ENCODE results near the gene RPL3. TPM values are rescaled to one million over a fixed set of nuclear protein-coding genes. Genes with fewer than 3 reads are reported as not detected.
"Not testable (repeated sequence)": the region's sequence is repeated elsewhere in the genome, so short reads cannot be mapped to it uniquely, and the experiment has no call there.

Gene RPL3
- total RNA-seq, 1 donor from 2014 or later, result 1,479 TPM

- DNase-seq (ENCODE audit: low spot score in 2 of 2), result no peak
- Histone ChIP-seq H3K27me3 (no peaks in the 10 kb centered on the region), H3K36me3 (no peaks in the 10 kb centered on the region), H3K27ac (no peak overlapping the region), H3K9me3 (no peaks in the 10 kb centered on the region), H3K4me1 (no peaks in the 10 kb centered on the region), H3K4me3 (no peak overlapping the region)
- TF ChIP-seq, protein P1, sequence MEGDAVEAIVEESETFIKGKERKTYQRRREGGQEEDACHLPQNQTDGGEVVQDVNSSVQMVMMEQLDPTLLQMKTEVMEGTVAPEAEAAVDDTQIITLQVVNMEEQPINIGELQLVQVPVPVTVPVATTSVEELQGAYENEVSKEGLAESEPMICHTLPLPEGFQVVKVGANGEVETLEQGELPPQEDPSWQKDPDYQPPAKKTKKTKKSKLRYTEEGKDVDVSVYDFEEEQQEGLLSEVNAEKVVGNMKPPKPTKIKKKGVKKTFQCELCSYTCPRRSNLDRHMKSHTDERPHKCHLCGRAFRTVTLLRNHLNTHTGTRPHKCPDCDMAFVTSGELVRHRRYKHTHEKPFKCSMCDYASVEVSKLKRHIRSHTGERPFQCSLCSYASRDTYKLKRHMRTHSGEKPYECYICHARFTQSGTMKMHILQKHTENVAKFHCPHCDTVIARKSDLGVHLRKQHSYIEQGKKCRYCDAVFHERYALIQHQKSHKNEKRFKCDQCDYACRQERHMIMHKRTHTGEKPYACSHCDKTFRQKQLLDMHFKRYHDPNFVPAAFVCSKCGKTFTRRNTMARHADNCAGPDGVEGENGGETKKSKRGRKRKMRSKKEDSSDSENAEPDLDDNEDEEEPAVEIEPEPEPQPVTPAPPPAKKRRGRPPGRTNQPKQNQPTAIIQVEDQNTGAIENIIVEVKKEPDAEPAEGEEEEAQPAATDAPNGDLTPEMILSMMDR (IDR thresholded peaks at IDR 0.05), result no peak
- intact Hi-C loops (cut with DNase I), result no loop called here
Observed at GRCh38 chr22:39327995-39328754, 8.8 kb upstream of the RPL3 start.

- Histone ChIP-seq H3K4me3 (no peak overlapping the region), H3K27ac (no peak overlapping the region), H3K36me3 (no peaks in the 10 kb centered on the region), H3K9me3 (no peaks in the 10 kb centered on the region), H3K27me3 (no peaks in the 10 kb centered on the region), H3K4me1 (no peaks in the 10 kb centered on the region)
- no peak for DNase-seq (ENCODE audit: low spot score in 2 of 2)
- intact Hi-C loops (cut with DNase I), result no loop called here
- TF ChIP-seq, protein P1 (IDR thresholded peaks at IDR 0.05), result no peak
Observed at GRCh38 chr22:39325392-39325932, 6.0 kb upstream of the RPL3 start.

DNA sequence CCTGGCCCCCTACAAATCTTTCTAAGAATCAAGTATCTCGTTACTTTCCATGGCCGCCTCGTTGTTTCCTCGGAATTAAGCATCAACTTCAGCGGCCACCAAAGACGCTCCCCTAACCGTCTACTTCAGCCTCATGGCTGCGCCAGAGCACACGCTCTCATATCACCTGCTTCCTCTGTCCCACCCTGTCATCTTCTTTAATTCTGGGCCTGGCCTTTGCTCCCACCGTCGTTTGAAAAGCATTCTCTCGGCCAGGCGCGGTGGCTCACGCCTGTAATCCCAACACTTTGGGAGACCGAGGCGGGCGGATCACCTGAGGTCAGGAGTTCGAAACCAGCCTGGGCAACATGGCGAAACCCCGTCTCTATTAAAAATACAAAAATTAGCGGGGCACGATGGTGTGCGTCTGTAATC is 1.2 kb upstream of the RPL3 start:
- H3K9me3 ChIP-seq; intact Hi-C loops (cut with DNase I); DNase-seq (ENCODE audit: low spot score in 2 of 2); H3K27me3 ChIP-seq: not testable (repeated sequence)
- Histone ChIP-seq H3K4me3 (peak overlapping the region in 1 of 2 donors; percentile 83), H3K4me1 (peaks cover 11 to 28% of the 10 kb centered on the region in 2 donors), H3K36me3 (peaks cover 22% of the 10 kb centered on the region in 2 donors), H3K27ac (peak overlapping the region; percentile 93 to 96)

GRCh38 chr22:39318507-39319283 is 728 bp downstream of the RPL3 start:
- Histone ChIP-seq H3K4me3 (peak overlapping the region; percentile 83 to 92), H3K27ac (peak overlapping the region; percentile 93 to 96), H3K4me1 (peaks cover 11 to 34% of the 10 kb centered on the region in 2 donors), H3K27me3 (no peaks in the 10 kb centered on the region), H3K36me3 (peaks cover 41 to 42% of the 10 kb centered on the region in 2 donors), H3K9me3 (no peaks in the 10 kb centered on the region)
- DNase-seq (ENCODE audit: low spot score in 2 of 2), result no peak
- TF ChIP-seq, protein P1 (IDR thresholded peaks at IDR 0.05), result no peak
- intact Hi-C loops (cut with DNase I), result loop anchor here (1.0 to 10.0 kb wide), 6 partner anchors 79 to 534 kb away; partner anchors contain the start of genes ATF4, CBX6, CBX7 and TAB1

DNA sequence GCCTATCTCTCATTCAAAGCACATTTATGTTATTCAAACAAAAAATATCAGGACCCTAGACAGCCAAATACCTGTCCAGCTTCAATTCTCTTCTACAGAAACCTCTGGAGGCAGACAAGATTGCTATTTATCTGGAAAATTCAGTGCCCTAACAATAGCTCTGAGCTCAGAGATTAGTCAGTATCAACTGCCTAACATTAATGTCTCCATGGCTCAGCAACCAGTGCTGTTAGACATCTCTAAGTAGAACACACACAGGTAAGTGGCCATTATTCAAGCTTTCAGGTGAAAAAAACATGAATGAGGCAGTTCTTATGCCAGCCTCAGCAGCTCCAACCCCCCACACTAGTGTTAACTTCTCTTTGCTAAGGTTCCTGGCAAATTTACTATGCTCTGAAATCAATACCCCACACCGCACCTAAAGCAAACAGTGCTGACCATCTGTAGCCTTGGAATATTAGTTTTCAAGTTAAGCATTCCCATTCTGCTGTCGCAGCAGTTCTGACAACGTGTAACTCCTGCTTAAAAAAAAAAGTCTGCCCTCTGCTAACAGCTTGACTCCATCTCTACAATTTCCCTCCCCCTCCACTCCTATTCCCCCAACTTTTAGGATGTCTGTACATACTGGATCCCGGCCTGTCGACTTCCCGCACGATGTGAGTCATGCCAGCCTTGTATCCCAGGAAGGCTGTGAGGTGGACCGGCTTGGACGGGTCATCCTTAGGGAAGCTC is 1.5 kb downstream of the RPL3 start:
- Histone ChIP-seq H3K27ac (peak overlapping the region in 1 of 2 donors; percentile 96), H3K36me3 (peaks cover 49% of the 10 kb centered on the region in 2 donors), H3K4me3 (peak overlapping the region; percentile 83 to 92), H3K27me3 (no peaks in the 10 kb centered on the region), H3K4me1 (peaks cover 11 to 34% of the 10 kb centered on the region in 2 donors), H3K9me3 (no peaks in the 10 kb centered on the region)
- TF ChIP-seq, protein P1 (IDR thresholded peaks at IDR 0.05), result no peak
- intact Hi-C loops (cut with DNase I), result loop anchor here (5.0 to 10.0 kb wide), 5 partner anchors 79 to 533 kb away; partner anchors contain the start of genes ATF4, CBX6 and TAB1
- DNase-seq (ENCODE audit: low spot score in 2 of 2), result no peak

Measured in ascending aorta (tissue), 2 donors.